Neural cell (in vitro differentiated cells): ENCODE measurements around the gene PRKG1. TPM values are rescaled to one million over a fixed set of nuclear protein-coding genes. Genes with fewer than 3 reads are reported as not detected.

Experiments
- H2AFZ ChIP-seq: fragments of 200-600, 300-800 bp; sonication (generic), shearing (Covaris generic); 2 replicates; pipeline ENCODE4 v1.6.0; 2014; ENCODE audit warnings: low read depth, mild to moderate bottlenecking, antibody characterized with exemption, low read length, moderate library complexity
- H3F3A ChIP-seq: fragments of 200-600 bp; shearing (Covaris generic); 2 replicates; pipeline ENCODE4 v1.6.1; 2016; ENCODE audit warnings: mild to moderate bottlenecking, moderate library complexity, mixed read lengths, antibody characterized with exemption, low read length; ENCODE audit not compliant: insufficient read depth, poor library complexity, severe bottlenecking
- H3K27ac ChIP-seq: fragments of 200-600, 300-800 bp; sonication (generic), shearing (Covaris generic); 2 replicates; pipeline ENCODE4 v1.5.1; 2014; ENCODE audit warnings: mild to moderate bottlenecking, low read length, moderate library complexity
- H3K27me3 ChIP-seq: fragments of 300-800, 200-600 bp; sonication (generic), shearing (Covaris generic); 2 replicates; pipeline ENCODE4 v1.6.0; 2014; ENCODE audit warnings: mild to moderate bottlenecking, low read depth, low read length, moderate library complexity; ENCODE audit not compliant: insufficient read depth
- H3K36me3 ChIP-seq: fragments of 300-800, 200-600 bp; sonication (generic), shearing (Covaris generic); 2 replicates; pipeline ENCODE4 v1.5.1; 2014; ENCODE audit warnings: mild to moderate bottlenecking, antibody characterized with exemption, low read length, moderate library complexity; ENCODE audit not compliant: insufficient read depth
- H3K4me2 ChIP-seq: fragments of 300-800, 200-600 bp; sonication (generic), shearing (Covaris generic); 2 replicates; pipeline ENCODE4 v1.6.0; 2014; ENCODE audit warnings: mild to moderate bottlenecking, low read length
- H3K4me3 ChIP-seq: fragments of 300-800, 200-600 bp; sonication (generic), shearing (Covaris generic); 2 replicates; pipeline ENCODE4 v1.5.1; 2014; ENCODE audit warnings: mild to moderate bottlenecking, low read length, moderate library complexity
- H3K79me2 ChIP-seq: fragments of 200-600 bp; shearing (Covaris generic); replicated peaks from 2 replicates; pipeline ENCODE4 v1.6.0; 2014; ENCODE audit warnings: mild to moderate bottlenecking, low read length, moderate library complexity; ENCODE audit not compliant: insufficient read depth
- H3K9ac ChIP-seq: fragments of 300-800, 200-600 bp; sonication (generic), shearing (Covaris generic); 2 replicates; pipeline ENCODE4 v1.6.1; 2016; ENCODE audit warnings: mild to moderate bottlenecking, low read length, mixed read lengths
- H3K9me2 ChIP-seq: fragments of 200-600 bp; shearing (Covaris generic); 2 replicates; pipeline ENCODE4 v1.6.1; 2016; ENCODE audit warnings: mild to moderate bottlenecking, low read length, mixed read lengths; ENCODE audit not compliant: insufficient read depth
- H3K9me3 ChIP-seq: fragments of 200-600, 300-800 bp; sonication (generic), shearing (Covaris generic); 2 replicates; pipeline ENCODE4 v1.6.1; 2016; ENCODE audit warnings: mild to moderate bottlenecking, mixed run types, low read length, moderate library complexity, mixed read lengths
- H4K20me1 ChIP-seq: fragments of 200-600 bp; shearing (Covaris generic); 2 replicates; pipeline ENCODE4 v1.6.1; 2016; ENCODE audit warnings: mild to moderate bottlenecking, mixed run types; ENCODE audit not compliant: insufficient read depth
- CTCF ChIP-seq: fragments of 450-650 bp; IDR thresholded peaks from 2 replicates; pipeline ENCODE4 v1.5.1; 2014; ENCODE audit warnings: antibody characterized with exemption, mild to moderate bottlenecking, moderate library complexity; ENCODE audit not compliant: poor library complexity, severe bottlenecking
- EP300 ChIP-seq: fragments of 450-650 bp; conservative IDR thresholded peaks from 2 replicates; pipeline ENCODE4 v1.6.1; 2014; ENCODE audit warnings: antibody characterized with exemption, mild to moderate bottlenecking, moderate library complexity; ENCODE audit not compliant: poor library complexity, severe bottlenecking
- EZH2 ChIP-seq: fragments of 200-600, 300-800 bp; shearing (Covaris generic), sonication (generic); IDR thresholded peaks from 2 replicates; pipeline ENCODE4 v1.6.1; 2014; ENCODE audit warnings: antibody characterized with exemption, low read length, borderline replicate concordance, mild to moderate bottlenecking; ENCODE audit not compliant: insufficient read depth, poor library complexity, severe bottlenecking
- MXI1 ChIP-seq: fragments of 450-650 bp; conservative IDR thresholded peaks from 2 replicates; pipeline ENCODE4 v1.6.1; 2014; ENCODE audit warnings: antibody characterized with exemption, mild to moderate bottlenecking; ENCODE audit not compliant: poor library complexity, severe bottlenecking
- POLR2AphosphoS5 ChIP-seq: IDR thresholded peaks from 2 replicates; pipeline ENCODE4 v1.6.1; 2012
- RAD21 ChIP-seq: fragments of 450-650 bp; conservative IDR thresholded peaks from 2 replicates; pipeline ENCODE4 v1.6.1; 2014; ENCODE audit warnings: antibody characterized with exemption, mild to moderate bottlenecking, moderate library complexity
- REST ChIP-seq: IDR thresholded peaks from 2 replicates; pipeline ENCODE4 v1.6.1; 2012; ENCODE audit warnings: borderline replicate concordance
- SMC3 ChIP-seq: fragments of 450-650 bp; conservative IDR thresholded peaks from 2 replicates; pipeline ENCODE4 v1.6.1; 2014; ENCODE audit warnings: antibody characterized with exemption, mild to moderate bottlenecking, moderate library complexity; ENCODE audit not compliant: poor library complexity
- TAF1 ChIP-seq: IDR thresholded peaks from 2 replicates; pipeline ENCODE4 v1.6.1; 2012; ENCODE audit warnings: low read depth
- polyA plus RNA-seq: library from polyadenylated mRNA; depleted of rRNA; stranded (reverse); fragments of >200 nt; gene quantifications from 2 replicates; pipeline ENCODE4 v1.2.3, GENCODE V29; 2014

Gene PRKG1
- polyA plus RNA-seq, 1 donor from 2014 or later, result 2.2 TPM

DNA sequence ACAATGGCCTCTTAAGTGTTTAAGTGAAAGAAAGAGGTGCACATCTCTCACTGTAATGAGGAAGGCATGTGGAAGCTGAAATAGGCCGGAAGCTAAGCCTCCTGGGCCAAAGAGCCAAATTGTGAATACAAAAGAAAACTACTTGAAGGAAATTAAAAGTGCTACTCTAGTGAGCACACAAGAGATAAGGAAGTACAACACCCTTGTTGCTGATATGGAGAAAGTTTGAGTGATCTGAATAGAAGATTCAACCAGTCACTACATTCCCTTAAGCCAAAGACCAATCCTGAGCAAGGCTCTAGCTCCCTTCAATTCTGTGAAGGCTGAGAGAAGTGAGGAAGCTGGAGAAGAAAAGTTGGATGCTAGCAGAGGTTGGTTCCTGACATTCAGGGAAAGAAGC, 1248.0 kb downstream of the PRKG1 start:
- Histone ChIP-seq H3K4me3 (no peak overlapping the region), H2AFZ (no peak overlapping the region), H3K4me2 (no peak overlapping the region), H3K79me2 (no peaks in the 10 kb centered on the region), H3K9ac (no peak overlapping the region), H3K36me3 (no peaks in the 10 kb centered on the region), H4K20me1 (no peaks in the 10 kb centered on the region), H3K9me2 (no peaks in the 10 kb centered on the region), H3K27ac (no peak overlapping the region), H3K9me3 (no peaks in the 10 kb centered on the region), H3F3A (no peaks in the 10 kb centered on the region), H3K27me3 (peaks cover 3% of the 10 kb centered on the region)
- TF ChIP-seq SMC3 (no peak), TAF1 (no peak), POLR2AphosphoS5 (no peak), REST (no peak), EP300 (no peak), RAD21 (no peak), EZH2 (no peak), CTCF (no peak), MXI1 (no peak)

- Histone ChIP-seq H3F3A (no peaks in the 10 kb centered on the region), H4K20me1 (no peaks in the 10 kb centered on the region), H3K9me2 (no peaks in the 10 kb centered on the region), H3K9ac (no peak overlapping the region), H3K9me3 (no peaks in the 10 kb centered on the region), H2AFZ (no peak overlapping the region), H3K79me2 (no peaks in the 10 kb centered on the region), H3K27ac (no peak overlapping the region), H3K4me2 (no peak overlapping the region), H3K36me3 (no peaks in the 10 kb centered on the region), H3K4me3 (no peak overlapping the region), H3K27me3 (no peaks in the 10 kb centered on the region)
- TF ChIP-seq CTCF (no peak), SMC3 (no peak), TAF1 (no peak), RAD21 (no peak), EZH2 (no peak), REST (no peak), EP300 (no peak), POLR2AphosphoS5 (no peak), MXI1 (no peak)
Measured at GRCh38 chr10:52322936-52323335, 1248.6 kb downstream of the PRKG1 start.
